GM19043 (cell line): Measurements from ENCODE around the gene TM9SF3.
A peak's percentile ranks its signal among the peaks of the same experiment; 100 is the strongest.
"Not testable (repeated sequence)": the region's sequence is repeated elsewhere in the genome, so short reads cannot be mapped to it uniquely, and the experiment has no call there.

Experiments used
- ATAC-seq: cut with Tn5 transposase; IDR thresholded peaks from one replicate; pipeline ENCODE4 v1.9.1; 2021; ENCODE audit warnings: low read depth; ENCODE audit not compliant: unreplicated experiment

TM9SF3 gene

GRCh38 chr10:96570983-96571964, 15.5 kb downstream of the TM9SF3 start:
- ATAC-seq = no peak

- ATAC-seq = no peak
These were observed 16.3 kb downstream of the TM9SF3 start for GRCh38 chr10:96570511-96570910.

GRCh38 chr10:96568402-96568801, 18.4 kb downstream of the TM9SF3 start:
- ATAC-seq = no peak

GRCh38 chr10:96565774-96566173, 21.0 kb downstream of the TM9SF3 start:
- no peak for ATAC-seq

- no peak for ATAC-seq
These were observed 25.6 kb downstream of the TM9SF3 start for GRCh38 chr10:96560966-96561887.

GRCh38 chr10:96560489-96560888, 26.3 kb downstream of the TM9SF3 start:
- ATAC-seq = no peak

- ATAC-seq = no peak
These were observed 30.8 kb downstream of the TM9SF3 start for GRCh38 chr10:96556003-96556402.

GRCh38 chr10:96555330-96555729, 31.5 kb downstream of the TM9SF3 start:
- ATAC-seq = no peak

- no peak for ATAC-seq
These were observed 38.2 kb downstream of the TM9SF3 start for GRCh38 chr10:96548589-96548988.

- not testable (repeated sequence) for ATAC-seq
These were observed 41.3 kb downstream of the TM9SF3 start for GRCh38 chr10:96545558-96545957.

GRCh38 chr10:96541921-96542320, 44.9 kb downstream of the TM9SF3 start:
- no peak for ATAC-seq

- no peak for ATAC-seq
These were observed 46.6 kb downstream of the TM9SF3 start for GRCh38 chr10:96540240-96540639.

- ATAC-seq = no peak
These were observed 48.1 kb downstream of the TM9SF3 start for GRCh38 chr10:96538683-96539082.

GRCh38 chr10:96536129-96536528, 50.7 kb downstream of the TM9SF3 start:
- no peak for ATAC-seq

- no peak for ATAC-seq
These were observed 54.3 kb downstream of the TM9SF3 start for GRCh38 chr10:96532523-96532922.

- ATAC-seq = no peak
These were observed 57.1 kb downstream of the TM9SF3 start for GRCh38 chr10:96529634-96530279.

GRCh38 chr10:96524741-96525140, 62.1 kb downstream of the TM9SF3 start:
- ATAC-seq = no peak

GRCh38 chr10:96517284-96517683, 69.5 kb downstream of the TM9SF3 start:
- ATAC-seq = no peak

GRCh38 chr10:96516337-96516736, 70.5 kb downstream of the TM9SF3 start:
- no peak for ATAC-seq

- peak; percentile 76 for ATAC-seq
These were observed 72.9 kb downstream of the TM9SF3 start, which contains the start of gene TLL2 for GRCh38 chr10:96513698-96514561. TSS of gene TLL2 (minus strand) at chr10:96513926. CDS start at chr10:96513685, 241 bp downstream.
